NB4 (cell line): Measurements from ENCODE around the gene THAP7.

Source experiments
- POLR2A ChIP-seq: IDR thresholded peaks from 2 replicates; pipeline ENCODE4 v1.6.1; 2011; ENCODE audit warnings: mild to moderate bottlenecking; ENCODE audit not compliant: insufficient read length; ENCODE audit errors: extremely low read depth
- TF ChIP-seq, protein P1 (sequence below): IDR thresholded peaks from one replicate; pipeline ENCODE4 v1.5.1; 2012; ENCODE audit warnings: low read depth, low read length
- TF ChIP-seq, protein P2 (sequence below): IDR thresholded peaks from 2 replicates; pipeline ENCODE4 v1.6.1; 2011; ENCODE audit warnings: low read depth, low read length

DNA sequence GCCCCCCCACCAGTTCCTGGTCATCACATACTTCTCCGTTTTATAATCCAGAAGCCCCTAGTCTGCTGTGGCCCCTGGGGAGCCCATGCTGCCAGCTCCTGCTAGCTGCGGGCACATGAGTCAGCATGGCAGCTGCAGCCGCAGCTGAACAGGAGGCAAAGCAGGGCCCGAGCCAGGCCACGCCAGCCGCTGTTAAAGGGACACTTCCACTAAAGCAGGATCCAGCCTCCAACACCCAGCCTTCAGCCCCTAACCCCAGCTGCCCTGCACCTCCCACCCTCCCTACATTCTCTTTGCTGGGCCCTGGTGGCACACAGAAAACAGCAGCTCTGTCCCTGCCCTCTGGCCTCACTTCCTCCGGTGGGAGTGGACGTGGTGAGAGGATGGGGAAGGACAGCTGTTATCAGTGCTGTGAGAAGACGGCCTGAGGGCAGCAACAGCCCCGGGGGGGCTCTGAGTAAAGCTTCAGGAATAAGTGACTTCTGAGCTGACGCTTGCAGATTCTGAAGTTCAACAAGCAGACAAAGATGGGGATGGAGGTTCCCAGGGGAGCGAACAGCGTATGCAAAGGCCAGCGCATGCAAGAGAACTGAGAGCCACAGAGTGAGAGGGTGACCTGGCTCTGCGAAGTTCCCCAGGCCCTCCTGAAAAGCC, 43.1 kb upstream of the THAP7 start:
- TF ChIP-seq, protein P1, sequence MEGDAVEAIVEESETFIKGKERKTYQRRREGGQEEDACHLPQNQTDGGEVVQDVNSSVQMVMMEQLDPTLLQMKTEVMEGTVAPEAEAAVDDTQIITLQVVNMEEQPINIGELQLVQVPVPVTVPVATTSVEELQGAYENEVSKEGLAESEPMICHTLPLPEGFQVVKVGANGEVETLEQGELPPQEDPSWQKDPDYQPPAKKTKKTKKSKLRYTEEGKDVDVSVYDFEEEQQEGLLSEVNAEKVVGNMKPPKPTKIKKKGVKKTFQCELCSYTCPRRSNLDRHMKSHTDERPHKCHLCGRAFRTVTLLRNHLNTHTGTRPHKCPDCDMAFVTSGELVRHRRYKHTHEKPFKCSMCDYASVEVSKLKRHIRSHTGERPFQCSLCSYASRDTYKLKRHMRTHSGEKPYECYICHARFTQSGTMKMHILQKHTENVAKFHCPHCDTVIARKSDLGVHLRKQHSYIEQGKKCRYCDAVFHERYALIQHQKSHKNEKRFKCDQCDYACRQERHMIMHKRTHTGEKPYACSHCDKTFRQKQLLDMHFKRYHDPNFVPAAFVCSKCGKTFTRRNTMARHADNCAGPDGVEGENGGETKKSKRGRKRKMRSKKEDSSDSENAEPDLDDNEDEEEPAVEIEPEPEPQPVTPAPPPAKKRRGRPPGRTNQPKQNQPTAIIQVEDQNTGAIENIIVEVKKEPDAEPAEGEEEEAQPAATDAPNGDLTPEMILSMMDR: no peak
- TF ChIP-seq, protein P2, sequence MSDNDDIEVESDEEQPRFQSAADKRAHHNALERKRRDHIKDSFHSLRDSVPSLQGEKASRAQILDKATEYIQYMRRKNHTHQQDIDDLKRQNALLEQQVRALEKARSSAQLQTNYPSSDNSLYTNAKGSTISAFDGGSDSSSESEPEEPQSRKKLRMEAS: 0 out of 2 replicates have a peak, but pooled peaks have one; percentile 14
- TF ChIP-seq POLR2A: no peak
